Fibroblast of lung (primary cell): ENCODE measurements around the gene CHMP4A.

Source experiments
- CTCF ChIP-seq, 2 donors: IDR thresholded peaks in 1 of 2; conservative IDR thresholded peaks in 1 of 2; 1 replicate in 1 of 2; 2 replicates in 1 of 2; pipeline ENCODE4 v1.5.1; 2011 to 2012; ENCODE audit warnings: low read length in 2 of 2, control low read depth in 1 of 2, inconsistent platforms in 1 of 2, low read depth in 1 of 2, mild to moderate bottlenecking in 1 of 2
- EZH2 ChIP-seq: IDR thresholded peaks from 2 replicates; pipeline ENCODE4 v1.5.1; 2012; ENCODE audit warnings: low read length, control low read depth, mild to moderate bottlenecking; ENCODE audit errors: missing control alignments

GRCh38 chr14:24226473-24226872 is 13.2 kb upstream of the CHMP4A start:
- TF ChIP-seq EZH2, result no peak
- no peak for TF ChIP-seq CTCF (conservative IDR thresholded peaks at IDR 0.05 in 1 of 2, IDR thresholded peaks at IDR 0.05 in 1 of 2; ENCODE audit: low read depth in 1 of 2, low read length in 2 of 2)
